Neural cell (in vitro differentiated cells): ENCODE data around the gene C1orf21. TPM values are rescaled to one million over a fixed set of nuclear protein-coding genes. Genes with fewer than 3 reads are reported as not detected.

ENCODE experiments used
- H2AFZ ChIP-seq: fragments of 200-600, 300-800 bp; sonication (generic), shearing (Covaris generic); 2 replicates; pipeline ENCODE4 v1.6.0; 2014; ENCODE audit warnings: low read depth, mild to moderate bottlenecking, antibody characterized with exemption, low read length, moderate library complexity
- H3F3A ChIP-seq: fragments of 200-600 bp; shearing (Covaris generic); 2 replicates; pipeline ENCODE4 v1.6.1; 2016; ENCODE audit warnings: mild to moderate bottlenecking, moderate library complexity, mixed read lengths, antibody characterized with exemption, low read length; ENCODE audit not compliant: insufficient read depth, poor library complexity, severe bottlenecking
- H3K27ac ChIP-seq: fragments of 200-600, 300-800 bp; sonication (generic), shearing (Covaris generic); 2 replicates; pipeline ENCODE4 v1.5.1; 2014; ENCODE audit warnings: mild to moderate bottlenecking, low read length, moderate library complexity
- H3K27me3 ChIP-seq: fragments of 300-800, 200-600 bp; sonication (generic), shearing (Covaris generic); 2 replicates; pipeline ENCODE4 v1.6.0; 2014; ENCODE audit warnings: mild to moderate bottlenecking, low read depth, low read length, moderate library complexity; ENCODE audit not compliant: insufficient read depth
- H3K36me3 ChIP-seq: fragments of 300-800, 200-600 bp; sonication (generic), shearing (Covaris generic); 2 replicates; pipeline ENCODE4 v1.5.1; 2014; ENCODE audit warnings: mild to moderate bottlenecking, antibody characterized with exemption, low read length, moderate library complexity; ENCODE audit not compliant: insufficient read depth
- H3K4me2 ChIP-seq: fragments of 300-800, 200-600 bp; sonication (generic), shearing (Covaris generic); 2 replicates; pipeline ENCODE4 v1.6.0; 2014; ENCODE audit warnings: mild to moderate bottlenecking, low read length
- H3K4me3 ChIP-seq: fragments of 300-800, 200-600 bp; sonication (generic), shearing (Covaris generic); 2 replicates; pipeline ENCODE4 v1.5.1; 2014; ENCODE audit warnings: mild to moderate bottlenecking, low read length, moderate library complexity
- H3K79me2 ChIP-seq: fragments of 200-600 bp; shearing (Covaris generic); replicated peaks from 2 replicates; pipeline ENCODE4 v1.6.0; 2014; ENCODE audit warnings: mild to moderate bottlenecking, low read length, moderate library complexity; ENCODE audit not compliant: insufficient read depth
- H3K9ac ChIP-seq: fragments of 300-800, 200-600 bp; sonication (generic), shearing (Covaris generic); 2 replicates; pipeline ENCODE4 v1.6.1; 2016; ENCODE audit warnings: mild to moderate bottlenecking, low read length, mixed read lengths
- H3K9me2 ChIP-seq: fragments of 200-600 bp; shearing (Covaris generic); 2 replicates; pipeline ENCODE4 v1.6.1; 2016; ENCODE audit warnings: mild to moderate bottlenecking, low read length, mixed read lengths; ENCODE audit not compliant: insufficient read depth
- H3K9me3 ChIP-seq: fragments of 200-600, 300-800 bp; sonication (generic), shearing (Covaris generic); 2 replicates; pipeline ENCODE4 v1.6.1; 2016; ENCODE audit warnings: mild to moderate bottlenecking, mixed run types, low read length, moderate library complexity, mixed read lengths
- H4K20me1 ChIP-seq: fragments of 200-600 bp; shearing (Covaris generic); 2 replicates; pipeline ENCODE4 v1.6.1; 2016; ENCODE audit warnings: mild to moderate bottlenecking, mixed run types; ENCODE audit not compliant: insufficient read depth
- EP300 ChIP-seq: fragments of 450-650 bp; conservative IDR thresholded peaks from 2 replicates; pipeline ENCODE4 v1.6.1; 2014; ENCODE audit warnings: antibody characterized with exemption, mild to moderate bottlenecking, moderate library complexity; ENCODE audit not compliant: poor library complexity, severe bottlenecking
- EZH2 ChIP-seq: fragments of 200-600, 300-800 bp; shearing (Covaris generic), sonication (generic); IDR thresholded peaks from 2 replicates; pipeline ENCODE4 v1.6.1; 2014; ENCODE audit warnings: antibody characterized with exemption, low read length, borderline replicate concordance, mild to moderate bottlenecking; ENCODE audit not compliant: insufficient read depth, poor library complexity, severe bottlenecking
- MXI1 ChIP-seq: fragments of 450-650 bp; conservative IDR thresholded peaks from 2 replicates; pipeline ENCODE4 v1.6.1; 2014; ENCODE audit warnings: antibody characterized with exemption, mild to moderate bottlenecking; ENCODE audit not compliant: poor library complexity, severe bottlenecking
- POLR2AphosphoS5 ChIP-seq: IDR thresholded peaks from 2 replicates; pipeline ENCODE4 v1.6.1; 2012
- RAD21 ChIP-seq: fragments of 450-650 bp; conservative IDR thresholded peaks from 2 replicates; pipeline ENCODE4 v1.6.1; 2014; ENCODE audit warnings: antibody characterized with exemption, mild to moderate bottlenecking, moderate library complexity
- SMC3 ChIP-seq: fragments of 450-650 bp; conservative IDR thresholded peaks from 2 replicates; pipeline ENCODE4 v1.6.1; 2014; ENCODE audit warnings: antibody characterized with exemption, mild to moderate bottlenecking, moderate library complexity; ENCODE audit not compliant: poor library complexity
- TAF1 ChIP-seq: IDR thresholded peaks from 2 replicates; pipeline ENCODE4 v1.6.1; 2012; ENCODE audit warnings: low read depth
- polyA plus RNA-seq: library from polyadenylated mRNA; depleted of rRNA; stranded (reverse); fragments of >200 nt; gene quantifications from 2 replicates; pipeline ENCODE4 v1.2.3, GENCODE V29; 2014
- TF ChIP-seq, protein P1 (sequence below): IDR thresholded peaks from 2 replicates; pipeline ENCODE4 v1.6.1; 2012; ENCODE audit warnings: borderline replicate concordance
- TF ChIP-seq, protein P2 (sequence below): fragments of 450-650 bp; IDR thresholded peaks from 2 replicates; pipeline ENCODE4 v1.5.1; 2014; ENCODE audit warnings: antibody characterized with exemption, mild to moderate bottlenecking, moderate library complexity; ENCODE audit not compliant: poor library complexity, severe bottlenecking

The C1orf21 gene
- polyA plus RNA-seq, 1 donor from 2014 or later: 21.1 TPM

- Histone ChIP-seq H3K79me2 (peaks cover 7% of the 10 kb centered on the region), H3K27ac (no peak overlapping the region), H3K4me2 (no peak overlapping the region), H3F3A (peaks cover 3% of the 10 kb centered on the region), H3K4me3 (no peak overlapping the region), H3K9me3 (no peaks in the 10 kb centered on the region), H3K27me3 (no peaks in the 10 kb centered on the region), H3K9me2 (no peaks in the 10 kb centered on the region), H2AFZ (no peak overlapping the region), H3K36me3 (no peaks in the 10 kb centered on the region), H4K20me1 (no peaks in the 10 kb centered on the region), H3K9ac (no peak overlapping the region)
- TF ChIP-seq EZH2 (no peak), TAF1 (no peak), MXI1 (no peak), RAD21 (no peak), EP300 (no peak), SMC3 (no peak), POLR2AphosphoS5 (no peak)
- TF ChIP-seq, protein P1, sequence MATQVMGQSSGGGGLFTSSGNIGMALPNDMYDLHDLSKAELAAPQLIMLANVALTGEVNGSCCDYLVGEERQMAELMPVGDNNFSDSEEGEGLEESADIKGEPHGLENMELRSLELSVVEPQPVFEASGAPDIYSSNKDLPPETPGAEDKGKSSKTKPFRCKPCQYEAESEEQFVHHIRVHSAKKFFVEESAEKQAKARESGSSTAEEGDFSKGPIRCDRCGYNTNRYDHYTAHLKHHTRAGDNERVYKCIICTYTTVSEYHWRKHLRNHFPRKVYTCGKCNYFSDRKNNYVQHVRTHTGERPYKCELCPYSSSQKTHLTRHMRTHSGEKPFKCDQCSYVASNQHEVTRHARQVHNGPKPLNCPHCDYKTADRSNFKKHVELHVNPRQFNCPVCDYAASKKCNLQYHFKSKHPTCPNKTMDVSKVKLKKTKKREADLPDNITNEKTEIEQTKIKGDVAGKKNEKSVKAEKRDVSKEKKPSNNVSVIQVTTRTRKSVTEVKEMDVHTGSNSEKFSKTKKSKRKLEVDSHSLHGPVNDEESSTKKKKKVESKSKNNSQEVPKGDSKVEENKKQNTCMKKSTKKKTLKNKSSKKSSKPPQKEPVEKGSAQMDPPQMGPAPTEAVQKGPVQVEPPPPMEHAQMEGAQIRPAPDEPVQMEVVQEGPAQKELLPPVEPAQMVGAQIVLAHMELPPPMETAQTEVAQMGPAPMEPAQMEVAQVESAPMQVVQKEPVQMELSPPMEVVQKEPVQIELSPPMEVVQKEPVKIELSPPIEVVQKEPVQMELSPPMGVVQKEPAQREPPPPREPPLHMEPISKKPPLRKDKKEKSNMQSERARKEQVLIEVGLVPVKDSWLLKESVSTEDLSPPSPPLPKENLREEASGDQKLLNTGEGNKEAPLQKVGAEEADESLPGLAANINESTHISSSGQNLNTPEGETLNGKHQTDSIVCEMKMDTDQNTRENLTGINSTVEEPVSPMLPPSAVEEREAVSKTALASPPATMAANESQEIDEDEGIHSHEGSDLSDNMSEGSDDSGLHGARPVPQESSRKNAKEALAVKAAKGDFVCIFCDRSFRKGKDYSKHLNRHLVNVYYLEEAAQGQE: no peak
- TF ChIP-seq, protein P2, sequence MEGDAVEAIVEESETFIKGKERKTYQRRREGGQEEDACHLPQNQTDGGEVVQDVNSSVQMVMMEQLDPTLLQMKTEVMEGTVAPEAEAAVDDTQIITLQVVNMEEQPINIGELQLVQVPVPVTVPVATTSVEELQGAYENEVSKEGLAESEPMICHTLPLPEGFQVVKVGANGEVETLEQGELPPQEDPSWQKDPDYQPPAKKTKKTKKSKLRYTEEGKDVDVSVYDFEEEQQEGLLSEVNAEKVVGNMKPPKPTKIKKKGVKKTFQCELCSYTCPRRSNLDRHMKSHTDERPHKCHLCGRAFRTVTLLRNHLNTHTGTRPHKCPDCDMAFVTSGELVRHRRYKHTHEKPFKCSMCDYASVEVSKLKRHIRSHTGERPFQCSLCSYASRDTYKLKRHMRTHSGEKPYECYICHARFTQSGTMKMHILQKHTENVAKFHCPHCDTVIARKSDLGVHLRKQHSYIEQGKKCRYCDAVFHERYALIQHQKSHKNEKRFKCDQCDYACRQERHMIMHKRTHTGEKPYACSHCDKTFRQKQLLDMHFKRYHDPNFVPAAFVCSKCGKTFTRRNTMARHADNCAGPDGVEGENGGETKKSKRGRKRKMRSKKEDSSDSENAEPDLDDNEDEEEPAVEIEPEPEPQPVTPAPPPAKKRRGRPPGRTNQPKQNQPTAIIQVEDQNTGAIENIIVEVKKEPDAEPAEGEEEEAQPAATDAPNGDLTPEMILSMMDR: no peak
These were observed 21.8 kb downstream of the C1orf21 start for GRCh38 chr1:184408580-184408979.

GRCh38 chr1:184409011-184409410 lies 22.2 kb downstream of the C1orf21 start:
- TF ChIP-seq TAF1 (no peak), EZH2 (no peak), RAD21 (no peak), EP300 (no peak), SMC3 (no peak), MXI1 (no peak), POLR2AphosphoS5 (no peak)
- TF ChIP-seq, protein P2: no peak
- TF ChIP-seq, protein P1: no peak
- Histone ChIP-seq H3K4me2 (no peak overlapping the region), H3K27ac (no peak overlapping the region), H3K27me3 (no peaks in the 10 kb centered on the region), H2AFZ (no peak overlapping the region), H3K36me3 (no peaks in the 10 kb centered on the region), H3F3A (peaks cover 3% of the 10 kb centered on the region), H4K20me1 (no peaks in the 10 kb centered on the region), H3K4me3 (no peak overlapping the region), H3K79me2 (peaks cover 7% of the 10 kb centered on the region), H3K9me3 (no peaks in the 10 kb centered on the region), H3K9ac (no peak overlapping the region), H3K9me2 (no peaks in the 10 kb centered on the region)
